Measurements from ENCODE around the gene PKP1.

Gene PKP1

DNA sequence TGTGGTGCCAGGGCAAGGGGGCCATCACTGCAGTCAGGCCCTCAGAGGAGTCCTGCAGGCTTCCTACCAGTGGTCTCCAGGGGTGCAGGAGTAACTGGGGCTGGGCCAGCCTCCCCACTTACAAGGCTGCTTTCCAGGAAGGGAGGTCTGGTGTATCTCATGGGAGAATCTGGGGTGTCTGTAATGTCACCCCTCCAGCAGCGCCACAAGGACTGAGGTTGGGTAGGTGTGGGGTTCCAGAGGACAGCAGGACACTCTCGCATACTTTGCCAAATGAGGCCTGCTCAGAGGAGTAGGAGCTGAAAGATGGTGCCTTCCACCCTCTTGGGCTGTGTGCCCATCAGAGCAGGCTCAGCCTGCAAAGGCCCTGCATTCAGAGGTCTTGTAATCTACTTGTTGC, 47.2 kb downstream of the PKP1 start:
- DNase-seq (ENCODE audit: low spot score): no peak

DNA sequence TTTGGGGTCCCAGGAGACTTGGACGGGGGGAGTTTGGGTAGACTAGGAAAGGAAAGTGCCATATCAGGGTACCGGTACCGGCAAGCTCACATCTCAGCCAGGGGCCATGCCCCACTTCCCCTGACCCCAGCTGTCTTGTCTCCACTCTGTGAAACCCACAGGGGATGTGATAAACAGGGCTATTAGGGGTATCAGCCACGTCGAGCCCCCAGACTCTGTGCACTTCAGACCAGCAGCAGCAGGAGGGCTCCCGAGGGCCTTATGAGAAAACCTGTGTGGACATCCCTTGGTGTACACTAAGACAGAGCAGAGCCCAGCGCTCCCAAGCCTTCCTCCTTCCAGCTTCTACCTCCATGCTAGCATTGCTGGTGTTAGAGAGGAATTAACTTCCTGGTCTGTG, 47.9 kb downstream of the PKP1 start:
- no peak for DNase-seq (ENCODE audit: low spot score)

DNA sequence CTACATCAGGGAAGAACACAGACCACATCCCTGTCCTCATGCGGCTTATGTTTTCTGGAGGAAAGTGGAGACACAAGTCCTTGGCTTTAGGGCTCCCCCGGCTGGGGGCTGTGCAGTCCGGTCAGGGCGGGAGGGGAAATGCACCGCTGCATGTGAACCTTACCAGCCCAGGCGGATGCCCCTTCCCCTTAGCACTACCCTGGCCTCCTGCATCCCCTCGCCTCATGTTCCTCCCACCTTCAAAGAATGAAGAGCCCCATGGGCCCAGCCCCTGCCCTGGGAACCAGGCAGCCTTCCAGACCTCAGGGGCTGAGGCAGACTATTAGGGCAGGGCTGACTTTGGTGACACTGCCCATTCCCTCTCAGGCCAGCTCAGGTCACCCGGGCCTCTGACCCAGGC, 48.7 kb downstream of the PKP1 start:
- no peak for DNase-seq (ENCODE audit: low spot score)

DNA sequence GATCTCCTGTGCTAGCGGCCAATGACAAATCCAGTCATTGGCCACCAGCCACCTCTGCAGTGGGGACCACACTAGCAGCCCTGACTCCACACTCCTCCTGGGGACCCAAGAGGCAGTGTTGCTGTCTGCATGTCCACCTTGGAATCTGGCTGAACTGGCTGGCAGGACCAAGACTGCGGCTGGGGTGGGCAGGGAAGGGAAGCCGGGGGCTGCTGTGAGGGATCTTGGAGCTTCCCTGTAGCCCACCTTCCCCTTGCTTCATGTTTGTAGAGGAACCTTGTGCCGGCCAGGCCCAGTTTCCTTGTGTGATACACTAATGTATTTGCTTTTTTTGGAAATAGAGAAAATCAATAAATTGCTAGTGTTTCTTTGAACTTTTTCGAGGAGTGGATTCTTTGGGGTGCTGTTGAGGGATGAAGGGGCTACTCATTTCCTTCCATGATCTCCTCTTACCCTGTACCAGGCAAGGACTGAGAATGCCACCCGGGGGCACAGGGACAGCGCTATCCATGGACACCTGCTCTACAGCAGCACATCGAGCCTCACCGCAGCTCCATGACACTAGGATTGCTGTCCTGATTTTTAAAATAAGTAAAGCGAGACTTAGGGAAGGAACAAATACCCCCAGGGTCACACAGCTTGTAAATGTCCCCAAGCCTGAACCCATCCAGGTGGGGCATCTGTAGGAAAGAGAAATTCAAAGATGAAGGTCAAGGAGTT, 49.5 kb downstream of the PKP1 start:
- no peak for DNase-seq (ENCODE audit: low spot score)

DNA sequence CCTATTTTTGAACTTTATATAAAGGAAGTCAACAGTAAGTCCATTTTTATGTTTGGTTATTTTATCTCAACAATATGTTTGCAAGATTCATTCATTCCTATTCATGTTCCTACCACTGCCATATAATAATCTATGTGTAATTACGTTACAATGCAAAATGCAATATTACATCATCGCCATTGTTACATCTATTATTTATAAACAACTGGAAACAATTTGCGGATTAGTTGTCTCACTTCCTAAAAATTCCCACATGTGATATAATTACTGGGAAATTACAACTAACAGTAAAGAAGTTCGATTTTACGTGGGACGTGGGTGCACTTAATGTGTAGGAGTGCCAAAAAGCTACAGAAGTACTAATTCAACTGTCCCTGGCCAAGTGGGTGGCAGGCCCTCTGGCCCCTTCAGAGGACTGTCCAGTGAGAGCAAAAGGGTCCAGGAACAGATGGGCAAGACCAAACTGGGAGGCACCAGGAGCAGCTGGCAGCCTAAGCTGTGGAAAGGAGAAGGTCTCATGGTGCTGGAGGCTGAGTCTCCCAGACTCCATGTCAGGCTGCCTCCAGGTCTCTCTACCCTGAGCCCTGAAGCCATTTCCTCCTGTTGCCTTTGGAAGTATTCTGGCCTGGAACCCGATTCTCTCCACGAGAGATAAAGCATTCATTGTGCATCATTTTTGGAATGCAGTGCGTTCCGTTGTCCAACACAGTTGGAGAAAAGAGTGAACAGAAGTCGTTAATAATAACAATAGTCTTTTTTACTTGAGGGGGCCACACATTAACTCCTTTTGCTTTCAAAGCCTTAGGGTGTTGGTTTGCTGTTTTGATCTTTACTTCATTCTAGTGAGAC, 51.2 kb downstream of the PKP1 start:
- no peak for DNase-seq (ENCODE audit: low spot score)

DNA sequence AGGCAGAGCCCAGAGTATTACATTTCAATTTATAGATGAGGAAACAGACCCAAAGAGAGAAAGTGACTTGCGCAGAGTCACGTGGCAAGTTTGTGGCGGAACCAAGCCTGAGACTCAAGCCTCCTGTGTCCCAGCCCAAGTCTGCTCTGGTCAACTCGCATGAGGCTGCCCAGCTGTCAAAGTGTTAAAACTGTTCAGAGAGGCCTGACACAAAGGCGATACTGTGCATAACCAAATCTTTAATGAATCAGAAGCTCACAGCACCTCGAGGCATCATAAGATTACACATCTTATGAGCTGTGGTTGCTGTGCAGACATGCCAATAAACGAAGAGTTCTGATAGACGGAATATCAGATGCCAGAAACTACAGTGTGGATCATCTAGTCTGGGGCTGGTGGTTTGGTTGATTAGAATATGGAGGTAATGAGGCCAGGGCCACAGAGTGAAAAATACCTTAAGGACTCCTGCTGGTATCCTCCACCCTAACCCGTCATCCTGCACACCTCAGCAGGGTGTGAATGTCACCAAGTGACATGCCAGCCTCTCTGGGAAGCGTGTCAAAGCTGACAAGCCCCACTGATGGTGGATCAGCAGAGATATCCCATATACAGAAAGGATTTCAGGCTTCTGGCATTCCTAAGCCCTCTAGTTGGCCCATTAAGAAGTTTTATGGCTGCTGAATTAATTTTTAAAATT, 52.0 kb downstream of the PKP1 start:
- no peak for DNase-seq (ENCODE audit: low spot score)

DNA sequence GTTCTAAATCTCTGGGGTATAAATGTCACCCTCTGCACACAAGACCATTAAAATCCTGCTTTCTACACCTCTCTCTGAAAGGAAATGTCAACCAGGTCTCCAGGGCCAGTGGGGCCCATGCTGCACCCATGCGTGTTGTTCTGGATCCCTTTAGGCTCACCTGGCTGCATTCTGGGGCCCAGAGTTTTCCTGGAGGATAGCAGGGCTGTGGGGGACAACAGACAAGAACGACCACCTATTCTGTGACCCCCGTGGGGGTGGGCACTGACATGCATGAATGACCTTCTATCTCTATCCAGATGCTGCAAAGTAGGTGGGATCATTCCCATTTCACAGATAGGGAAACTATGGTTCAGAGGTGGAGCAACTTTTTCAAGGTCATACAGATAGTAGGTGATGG, 52.6 kb downstream of the PKP1 start:
- DNase-seq (ENCODE audit: low spot score): no peak

DNA sequence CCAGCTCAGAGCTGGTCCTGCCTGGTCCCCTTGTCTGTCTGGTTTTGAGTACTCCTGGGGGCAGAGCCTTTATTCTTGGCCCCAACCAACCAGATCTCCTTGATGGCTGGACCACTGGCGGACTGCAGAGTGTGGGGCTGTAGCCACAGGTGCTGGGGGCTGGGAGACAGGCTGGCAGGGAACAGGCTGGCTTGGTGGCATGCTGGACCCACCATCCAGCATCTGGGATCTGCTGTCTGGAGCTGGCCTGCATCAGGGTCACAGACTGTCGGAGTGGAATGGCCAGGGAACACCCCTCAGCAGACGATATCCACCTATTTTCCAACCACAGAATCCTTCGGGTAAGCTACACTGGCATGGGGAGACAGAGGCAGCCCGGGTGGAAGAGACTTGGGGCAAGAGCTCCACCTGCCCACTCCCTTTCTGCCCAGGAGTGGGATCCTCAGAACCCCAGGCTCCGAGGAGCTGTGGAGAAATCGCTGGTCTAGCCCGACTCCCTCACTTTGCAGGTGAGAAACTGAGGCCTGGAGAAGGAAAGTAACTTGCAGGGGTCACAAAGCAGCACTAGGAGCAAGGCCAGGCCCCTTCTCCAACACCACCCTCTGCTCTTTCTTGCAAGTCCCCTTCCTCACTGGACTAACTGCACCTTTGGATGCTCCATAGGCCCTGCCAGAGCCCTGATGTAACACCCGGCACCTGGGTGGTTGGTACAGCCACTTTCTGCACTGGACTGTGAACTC, 53.6 kb downstream of the PKP1 start:
- no peak for DNase-seq (ENCODE audit: low spot score)

DNA sequence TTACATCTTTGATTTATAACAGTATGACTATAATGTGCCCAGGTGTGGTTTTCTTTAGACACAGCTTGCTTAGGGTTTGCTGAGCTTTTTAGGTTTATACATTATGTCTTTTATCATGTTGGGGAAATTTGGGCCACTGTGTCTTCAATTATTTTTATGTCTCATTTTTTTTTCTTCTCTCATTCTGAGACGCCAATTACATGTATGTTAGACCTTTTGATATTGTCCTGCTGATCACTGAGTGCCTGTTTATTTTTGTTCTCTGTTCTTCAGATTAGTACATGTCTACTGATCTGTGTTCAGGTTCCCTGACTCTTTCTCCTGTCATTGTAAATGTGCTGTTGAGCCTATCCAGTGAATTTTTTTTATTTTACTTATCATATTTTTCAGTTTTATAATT, 58.1 kb downstream of the PKP1 start:
- no peak for DNase-seq (ENCODE audit: low spot score)

DNA sequence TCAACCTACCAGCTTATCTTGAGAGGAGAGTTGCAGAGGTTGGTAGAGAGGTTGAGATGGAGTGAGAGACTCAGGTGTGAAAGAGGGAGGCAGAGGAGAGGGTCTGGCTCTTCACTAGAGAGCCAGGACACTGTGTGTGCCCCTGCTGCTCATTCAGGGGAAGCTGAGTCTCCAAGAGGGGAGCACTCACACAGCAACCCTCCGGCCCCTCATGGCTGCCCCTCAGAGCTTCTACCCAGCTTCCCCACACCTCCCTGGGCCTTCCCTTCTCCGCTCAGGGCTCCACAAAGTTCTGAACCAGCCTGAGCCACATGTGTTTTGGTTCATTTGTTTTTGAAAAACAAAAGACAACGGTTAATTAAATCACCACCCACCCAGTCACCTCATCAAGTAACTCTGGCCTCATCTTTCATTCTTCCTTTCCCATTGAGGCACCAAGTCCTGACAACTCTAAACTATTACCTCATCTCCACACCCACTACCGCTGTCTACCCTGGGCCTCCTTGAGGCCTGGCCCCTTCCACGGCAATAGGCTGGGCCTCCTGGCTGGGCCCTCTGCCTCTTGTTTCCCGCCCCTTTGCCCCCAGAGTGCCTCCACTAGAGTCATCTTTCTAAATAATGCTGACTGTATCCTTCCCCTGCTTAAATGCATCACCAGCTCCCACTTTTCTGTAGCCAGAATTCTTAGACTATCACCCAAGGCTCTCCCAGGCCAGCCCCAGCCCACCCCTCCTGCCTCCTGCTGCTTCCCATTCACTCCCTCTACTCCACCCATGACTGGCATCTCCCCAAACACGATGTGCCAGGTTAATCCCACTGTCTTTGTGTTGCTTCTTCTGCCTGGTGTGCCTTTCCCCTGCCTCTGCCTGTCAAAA, 61.1 kb downstream of the PKP1 start:
- no peak for DNase-seq (ENCODE audit: low spot score)

DNA sequence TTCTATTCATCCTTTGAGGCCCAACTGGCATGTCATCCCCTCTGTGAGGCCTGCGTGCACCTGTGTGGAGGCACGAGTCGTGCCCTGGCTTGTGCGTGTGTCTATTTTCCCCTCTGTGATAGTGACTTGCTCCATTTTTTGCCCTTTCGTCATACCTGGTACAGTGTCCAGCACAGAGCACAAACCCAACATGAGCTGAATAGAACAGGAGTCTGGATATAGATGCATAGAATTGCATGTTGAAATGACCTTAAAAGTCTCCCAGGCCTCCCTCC, 61.7 kb downstream of the PKP1 start:
- DNase-seq (ENCODE audit: low spot score): no peak

DNA sequence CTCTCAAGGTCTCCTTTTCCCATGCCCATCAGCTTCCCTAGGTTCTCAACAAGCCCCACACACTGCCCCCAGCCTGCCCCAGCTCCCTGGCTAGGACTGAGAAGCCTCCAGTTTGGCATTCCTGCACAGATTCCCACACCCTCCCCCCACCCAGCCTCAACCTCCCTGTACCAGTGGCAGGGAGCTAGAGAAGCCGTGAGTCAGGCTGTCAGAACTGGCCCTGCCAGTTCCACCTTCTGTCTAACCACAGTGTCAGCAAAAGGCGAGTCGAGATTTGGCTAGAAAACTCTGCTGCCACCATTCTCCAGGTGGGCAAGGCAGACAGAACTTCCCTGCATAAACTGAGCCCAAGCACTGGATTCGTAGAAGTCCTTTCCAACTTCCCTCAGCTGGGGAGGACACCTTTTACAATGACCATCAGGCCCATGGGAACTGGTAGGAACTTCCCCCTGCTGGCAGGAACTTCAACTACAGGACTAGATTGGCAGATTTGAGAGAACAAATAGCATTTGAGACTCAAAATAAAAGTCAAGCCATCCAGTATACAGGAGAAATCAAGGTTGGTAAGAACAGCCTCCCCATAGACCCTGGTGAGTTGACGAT, 63.1 kb downstream of the PKP1 start:
- peak; percentile 61 for DNase-seq (ENCODE audit: low spot score)

DNA sequence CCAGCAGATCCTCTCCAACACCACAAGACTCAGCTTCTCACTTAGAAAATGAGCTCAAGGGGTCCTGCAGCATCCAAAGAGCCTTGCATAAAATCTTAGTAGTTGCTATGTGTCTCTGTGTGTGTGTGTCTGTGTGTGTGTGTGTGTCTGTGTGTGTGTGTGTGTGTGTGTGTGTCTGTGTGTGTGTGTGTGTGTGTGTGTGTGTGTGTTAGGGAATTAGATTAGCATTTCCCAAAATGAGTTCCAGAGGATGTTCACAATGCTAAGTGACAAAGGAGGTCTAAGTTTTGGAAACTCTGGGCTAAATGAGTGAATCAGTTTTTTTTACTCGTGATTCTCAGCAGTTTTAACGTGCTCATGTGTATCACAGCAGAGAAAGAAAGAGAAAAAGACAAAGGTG, 63.7 kb downstream of the PKP1 start:
- DNase-seq (ENCODE audit: low spot score): no peak

DNA sequence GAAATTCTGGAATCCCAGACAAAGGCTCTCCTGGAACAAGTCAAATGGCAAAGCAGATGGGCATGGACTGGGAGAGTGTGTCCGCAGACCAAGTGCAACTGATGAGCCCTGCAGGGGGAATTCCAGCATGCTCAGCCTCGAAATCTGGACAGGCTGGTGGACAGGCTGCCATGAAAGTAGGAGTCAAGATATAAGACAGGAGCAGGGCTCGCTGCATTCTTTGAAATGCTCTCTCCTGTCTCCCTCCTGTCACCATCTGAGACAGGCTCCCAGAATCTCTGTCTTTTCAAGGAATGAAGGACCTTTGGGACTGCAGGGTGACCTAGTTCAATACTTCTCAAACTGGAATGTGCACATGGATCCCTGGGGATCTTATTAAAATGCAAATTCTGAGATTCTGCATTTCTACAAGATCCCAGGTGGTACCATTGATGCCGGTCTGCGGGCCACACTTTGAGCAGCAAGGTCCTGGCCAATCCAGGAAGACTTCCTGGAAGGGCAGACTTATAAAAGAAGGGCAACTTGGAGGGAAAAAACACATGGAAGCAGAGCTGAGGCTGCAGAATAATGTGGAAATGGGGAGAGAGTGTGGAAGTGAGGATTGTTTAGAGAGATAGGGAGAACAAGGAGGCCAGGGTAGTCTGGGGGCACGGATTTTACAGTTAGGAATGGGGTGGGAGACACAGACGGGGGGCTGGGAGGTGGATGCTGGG, 64.3 kb downstream of the PKP1 start:
- no peak for DNase-seq (ENCODE audit: low spot score)

DNA sequence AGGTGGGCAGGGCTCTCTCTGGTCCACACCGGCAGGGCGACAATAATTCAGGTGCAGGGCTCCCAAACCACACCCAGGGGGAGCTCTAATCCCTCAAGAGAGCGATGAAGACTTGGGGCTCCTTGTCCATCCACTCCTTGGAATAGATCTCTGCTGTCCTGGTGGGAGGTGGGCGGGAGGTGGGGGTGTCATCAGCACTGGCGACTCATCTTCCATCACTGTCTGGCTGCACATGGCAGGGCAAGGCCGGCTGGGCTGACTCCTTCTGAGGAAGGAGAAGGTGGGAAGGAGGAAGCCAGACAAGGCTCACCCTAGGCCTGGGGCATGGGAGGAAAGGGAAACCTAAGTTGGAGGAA, 64.9 kb downstream of the PKP1 start:
- DNase-seq (ENCODE audit: low spot score): peak; percentile 72

DNA sequence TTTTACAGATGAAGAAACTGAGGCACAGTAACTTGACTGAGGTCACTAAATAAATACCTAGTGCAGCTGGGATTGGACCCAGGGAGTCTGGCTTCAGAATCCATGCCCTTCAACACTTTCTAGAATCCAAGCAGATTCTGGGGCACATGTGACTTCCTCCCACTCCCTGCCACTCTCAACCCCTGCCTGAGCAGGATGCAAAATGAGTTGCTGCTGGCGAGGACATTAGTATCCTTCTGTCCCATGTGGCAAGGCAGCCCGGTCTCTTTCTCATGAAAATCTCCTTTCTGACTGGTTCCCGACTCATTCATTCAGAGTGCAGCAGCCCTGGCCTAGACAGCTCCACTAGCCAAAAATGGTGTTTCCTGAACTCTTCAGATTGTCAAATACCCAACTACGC, 65.8 kb downstream of the PKP1 start:
- no peak for DNase-seq (ENCODE audit: low spot score)

DNA sequence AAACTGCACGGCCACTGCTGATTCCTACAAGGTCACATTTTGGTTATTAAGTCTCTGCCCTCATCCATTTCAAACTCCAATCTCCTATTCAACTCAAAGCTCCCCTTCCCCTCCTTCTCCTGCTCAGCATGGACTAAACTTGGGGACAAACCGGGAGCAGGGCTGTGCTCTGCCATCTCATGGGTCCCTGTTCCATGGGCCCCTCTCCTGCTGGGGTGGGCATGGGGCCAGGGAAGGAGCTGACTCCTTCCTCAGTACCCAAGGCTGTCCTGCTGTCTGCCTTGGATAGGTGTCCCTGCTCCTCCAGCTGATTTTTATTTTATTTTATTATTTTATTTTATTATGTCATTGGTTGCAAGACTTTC, 67.0 kb downstream of the PKP1 start:
- DNase-seq (ENCODE audit: low spot score): no peak

DNA sequence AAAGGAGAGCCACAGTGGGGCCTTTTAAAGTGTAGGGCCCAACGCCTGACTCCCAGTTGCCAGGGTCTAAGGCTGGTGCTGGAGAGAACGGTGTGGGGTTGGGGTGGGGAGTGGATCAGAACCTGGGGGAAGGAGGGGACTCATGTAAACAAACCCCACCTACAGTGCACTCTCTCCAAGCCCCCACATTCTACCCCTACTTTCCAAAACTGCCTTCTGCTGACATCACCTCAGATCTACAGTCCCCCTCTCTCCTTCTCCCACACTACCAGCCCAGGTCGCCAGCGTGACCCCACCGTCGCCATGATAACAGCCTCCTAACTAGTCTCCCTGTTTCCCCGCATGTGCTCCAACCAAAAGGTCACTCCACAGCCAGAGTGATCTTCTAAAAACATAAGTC, 67.6 kb downstream of the PKP1 start:
- DNase-seq (ENCODE audit: low spot score): no peak

DNA sequence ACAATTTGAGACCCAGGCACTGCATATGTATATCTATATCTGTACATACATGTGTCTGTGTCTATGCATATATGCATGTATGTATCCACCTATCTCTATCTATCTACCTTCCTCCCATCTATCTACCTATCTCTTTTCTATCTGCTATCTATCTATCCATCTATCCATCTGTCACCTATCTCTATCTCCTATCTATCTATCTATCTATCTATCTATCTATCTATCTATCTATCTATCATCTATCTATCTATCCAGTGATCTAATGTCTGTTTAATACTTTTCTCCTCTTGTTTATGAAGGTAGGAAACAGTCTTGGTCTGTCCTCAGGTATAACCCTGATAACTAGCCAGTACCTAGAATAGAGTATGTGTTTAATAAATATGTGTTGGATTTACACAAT, 68.3 kb downstream of the PKP1 start:
- DNase-seq (ENCODE audit: low spot score): no peak

DNA sequence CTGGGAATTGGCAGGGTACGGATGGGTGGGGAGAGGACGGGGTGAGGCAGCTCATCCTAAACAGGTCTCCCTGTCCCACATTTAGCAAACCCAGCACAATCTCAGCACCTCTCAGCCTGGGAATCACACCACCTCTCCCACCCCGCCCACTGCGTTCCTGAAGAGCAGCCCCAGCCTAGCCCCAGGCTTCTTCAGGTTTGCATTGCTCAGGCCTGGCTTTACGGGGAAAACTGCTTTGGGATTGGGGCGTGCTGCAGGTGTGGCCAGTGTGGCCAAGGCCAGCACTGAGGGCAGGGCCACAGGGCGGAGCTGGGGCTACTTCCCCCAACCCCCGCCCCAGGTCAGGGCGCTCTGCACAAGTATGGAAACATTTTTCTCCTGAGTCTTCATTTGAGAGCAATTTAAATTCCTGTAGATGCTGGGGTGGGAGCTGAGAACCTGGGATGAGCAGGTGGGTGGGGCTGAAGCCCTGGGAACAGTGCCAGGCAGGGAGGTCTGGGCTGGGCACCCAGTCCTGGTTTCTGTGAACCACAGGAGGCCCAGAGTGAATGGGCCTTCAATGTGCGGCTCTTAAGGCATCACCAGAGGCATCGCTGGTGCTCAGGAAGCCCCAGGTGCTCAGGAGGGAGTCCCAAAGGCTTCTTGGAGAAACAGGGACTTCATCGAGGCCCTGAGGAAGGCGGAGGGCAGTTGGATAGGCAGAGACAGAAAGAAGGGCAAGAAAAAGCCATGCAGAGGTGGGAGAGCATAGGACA, 70.1 kb downstream of the PKP1 start:
- DNase-seq (ENCODE audit: low spot score): no peak

Data from ecto neural progenitor cell (in vitro differentiated cells).